Ectodermal cell (in vitro differentiated cells): ENCODE results near the gene SH2D2A.

Experiments
- H3K27ac ChIP-seq: 2 replicates; pipeline ENCODE4 v1.7.0; 2013; ENCODE audit warnings: mild to moderate bottlenecking, low read depth, low read length; ENCODE audit not compliant: insufficient read depth, poor library complexity, severe bottlenecking
- H3K27me3 ChIP-seq: 2 replicates; pipeline ENCODE4 v1.7.0; 2013; ENCODE audit warnings: mild to moderate bottlenecking, low read length; ENCODE audit not compliant: insufficient read depth, control insufficient read depth, poor library complexity, severe bottlenecking
- H3K36me3 ChIP-seq: one replicate; pipeline ENCODE4 v1.7.0; 2013; ENCODE audit warnings: low read length; ENCODE audit not compliant: control insufficient read depth, insufficient read depth
- H3K4me1 ChIP-seq: one replicate; pipeline ENCODE4 v1.7.0; 2013; ENCODE audit warnings: low read length; ENCODE audit not compliant: control insufficient read depth, insufficient read depth
- H3K4me3 ChIP-seq: 2 replicates; pipeline ENCODE4 v1.7.0; 2013; ENCODE audit warnings: low read depth, low read length, control low read depth; ENCODE audit not compliant: insufficient read depth
- H3K9me3 ChIP-seq: 2 replicates; pipeline ENCODE4 v1.7.0; 2013; ENCODE audit warnings: mild to moderate bottlenecking, low read length, moderate library complexity; ENCODE audit not compliant: control insufficient read depth
- WGBS, 2 experiments: methylation state at CpG; one replicate each; pipeline ENCODE4 v1.1.7; 2013; ENCODE audit warnings: missing lambda C conversion rate in 2 of 2; 5-methylcytosine and 5-hydroxymethylcytosine counted together

The SH2D2A gene

GRCh38 chr1:156859523-156860112 lies 43.0 kb upstream of the SH2D2A start:
- no peaks in the 10 kb centered on the region for H3K9me3 ChIP-seq
- H3K27me3 ChIP-seq: peaks cover 87% of the 10 kb centered on the region
- H3K27ac ChIP-seq: no peak overlapping the region
- H3K4me1 ChIP-seq: peaks cover 44% of the 10 kb centered on the region
- H3K36me3 ChIP-seq: no peaks in the 10 kb centered on the region
- peak overlapping the region; percentile 31 for H3K4me3 ChIP-seq
- 2 to 3% methylated on average over 33 of the region's 33 CpGs for WGBS, 2 experiments

GRCh38 chr1:156858959-156859522 lies 42.4 kb upstream of the SH2D2A start, which contains the start of gene INSRR:
Gene INSRR, minus strand, starts transcription at chr1:156859117. Its CDS starts 496 bp downstream, at chr1:156858621.
- no peaks in the 10 kb centered on the region for H3K36me3 ChIP-seq
- WGBS, 2 experiments: 1% methylated on average over 39 of the region's 39 CpGs
- H3K27me3 ChIP-seq: peaks cover 87% of the 10 kb centered on the region
- no peaks in the 10 kb centered on the region for H3K9me3 ChIP-seq
- peak within 1 kb of the TSS; percentile 31 for H3K4me3 ChIP-seq
- no peak within 1 kb of the TSS for H3K27ac ChIP-seq
- peaks cover 44% of the 10 kb centered on the region for H3K4me1 ChIP-seq

GRCh38 chr1:156858555-156858956 lies 41.9 kb upstream of the SH2D2A start:
- Histone ChIP-seq H3K36me3 (no peaks in the 10 kb centered on the region), H3K27ac (no peak overlapping the region), H3K9me3 (no peaks in the 10 kb centered on the region), H3K27me3 (peaks cover 87% of the 10 kb centered on the region), H3K4me1 (peaks cover 40% of the 10 kb centered on the region), H3K4me3 (peak overlapping the region; percentile 31)
- WGBS, 2 experiments: 4 to 6% methylated on average over 5 of the region's 5 CpGs

- H3K9me3 ChIP-seq: no peaks in the 10 kb centered on the region
- H3K4me3 ChIP-seq: no peak overlapping the region
- H3K27ac ChIP-seq: no peak overlapping the region
- H3K27me3 ChIP-seq: peaks cover 86% of the 10 kb centered on the region
- WGBS, 2 experiments: 69 to 83% methylated on average over 3 of the region's 3 CpGs
- H3K4me1 ChIP-seq: peaks cover 33% of the 10 kb centered on the region
- no peaks in the 10 kb centered on the region for H3K36me3 ChIP-seq
Observed at GRCh38 chr1:156857532-156857931, 40.9 kb upstream of the SH2D2A start.

- no peaks in the 10 kb centered on the region for H3K9me3 ChIP-seq
- H3K36me3 ChIP-seq: no peaks in the 10 kb centered on the region
- H3K27ac ChIP-seq: no peak overlapping the region
- peaks cover 38% of the 10 kb centered on the region for H3K4me1 ChIP-seq
- 86 to 94% methylated on average over 3 of the region's 3 CpGs for WGBS, 2 experiments
- no peak overlapping the region for H3K4me3 ChIP-seq
- H3K27me3 ChIP-seq: peaks cover 79% of the 10 kb centered on the region
Observed at GRCh38 chr1:156856282-156856785, 39.7 kb upstream of the SH2D2A start.

GRCh38 chr1:156854634-156855033 lies 38.0 kb upstream of the SH2D2A start:
- Histone ChIP-seq H3K9me3 (no peaks in the 10 kb centered on the region), H3K4me1 (peaks cover 29% of the 10 kb centered on the region), H3K27me3 (peaks cover 78% of the 10 kb centered on the region), H3K4me3 (no peak overlapping the region), H3K27ac (no peak overlapping the region), H3K36me3 (no peaks in the 10 kb centered on the region)
- WGBS, 2 experiments: 58 to 62% methylated on average over 3 of the region's 3 CpGs

- H3K4me3 ChIP-seq: no peak overlapping the region
- no peaks in the 10 kb centered on the region for H3K36me3 ChIP-seq
- H3K27ac ChIP-seq: no peak overlapping the region
- WGBS, 2 experiments: 94 to 95% methylated on average over 19 of the region's 19 CpGs
- H3K4me1 ChIP-seq: peaks cover 23% of the 10 kb centered on the region
- peaks cover 78% of the 10 kb centered on the region for H3K27me3 ChIP-seq
- no peaks in the 10 kb centered on the region for H3K9me3 ChIP-seq
Observed at GRCh38 chr1:156853761-156854160, 37.1 kb upstream of the SH2D2A start.

GRCh38 chr1:156852418-156852874 lies 35.8 kb upstream of the SH2D2A start:
- H3K27me3 ChIP-seq: peaks cover 78% of the 10 kb centered on the region
- peaks cover 10% of the 10 kb centered on the region for H3K4me1 ChIP-seq
- WGBS, 2 experiments: 70% methylated on average over 9 of the region's 9 CpGs
- H3K27ac ChIP-seq: no peak overlapping the region
- H3K4me3 ChIP-seq: no peak overlapping the region
- no peaks in the 10 kb centered on the region for H3K36me3 ChIP-seq
- no peaks in the 10 kb centered on the region for H3K9me3 ChIP-seq

GRCh38 chr1:156851779-156852417 lies 35.2 kb upstream of the SH2D2A start:
- Histone ChIP-seq H3K9me3 (no peaks in the 10 kb centered on the region), H3K36me3 (no peaks in the 10 kb centered on the region), H3K27me3 (peaks cover 78% of the 10 kb centered on the region), H3K27ac (no peak overlapping the region), H3K4me1 (peaks cover 9% of the 10 kb centered on the region), H3K4me3 (no peak overlapping the region)
- 90% methylated on average over 17 of the region's 17 CpGs for WGBS, 2 experiments

- H3K9me3 ChIP-seq: no peaks in the 10 kb centered on the region
- H3K27me3 ChIP-seq: peaks cover 91% of the 10 kb centered on the region
- WGBS, 2 experiments: 36 to 42% methylated on average over 23 of the region's 23 CpGs
- peaks cover 14% of the 10 kb centered on the region for H3K4me1 ChIP-seq
- no peak overlapping the region for H3K4me3 ChIP-seq
- H3K36me3 ChIP-seq: no peaks in the 10 kb centered on the region
- no peak overlapping the region for H3K27ac ChIP-seq
Observed at GRCh38 chr1:156849151-156849496, 32.5 kb upstream of the SH2D2A start.
